ENCODE measurements around the gene GALNT8. TPM values are rescaled to one million over a fixed set of nuclear protein-coding genes. Genes with fewer than 3 reads are reported as not detected.

The GALNT8 gene
- total RNA-seq, 1 donor from 2014 or later, result 0.35 TPM

Other genes with a start within 250 kb of the GALNT8 start
- gene RAD51AP1, start 181.5 kb upstream of the GALNT8 start, total RNA-seq, result 4.1 and 8.5 TPM in 2 replicates
- 44.1 and 65.0 TPM in 2 replicates for gene DYRK4, start 158.2 kb upstream of the GALNT8 start, total RNA-seq
- gene AKAP3, start 71.3 kb upstream of the GALNT8 start, total RNA-seq, result 1.2 and 2.6 TPM in 2 replicates
- gene NDUFA9, start 71.3 kb upstream of the GALNT8 start, total RNA-seq, result 37.8 and 52.1 TPM in 2 replicates
- gene KCNA1, start 189.5 kb downstream of the GALNT8 start, total RNA-seq, result not detected in 2 replicates

Data from glomerular endothelial cell (primary cell).